Neutrophil (primary cell): ENCODE measurements around the gene PAGR1.

Experiments
- H3K27ac ChIP-seq: fragments of 200-600 bp; sonication (generic); 2 replicates; pipeline ENCODE4 v1.5.1; 2016; ENCODE audit warnings: mild to moderate bottlenecking, moderate library complexity
- H3K27me3 ChIP-seq: fragments of 200-600 bp; sonication (generic); 2 replicates; pipeline ENCODE4 v1.6.0; 2016; ENCODE audit warnings: mild to moderate bottlenecking
- H3K36me3 ChIP-seq: fragments of 200-600 bp; sonication (generic); 2 replicates; pipeline ENCODE4 v1.5.1; 2017
- H3K4me1 ChIP-seq, 2 experiments: fragments of 200-600 bp in 1 of 2; sonication (generic) in 1 of 2; 1 replicate in 1 of 2; 2 replicates in 1 of 2; pipeline versions ENCODE4 v1.5.1 to v1.6.1; 2013 to 2016; ENCODE audit warnings: low read depth in 1 of 2, low read length in 1 of 2, mild to moderate bottlenecking in 1 of 2, moderate library complexity in 1 of 2; ENCODE audit not compliant: control insufficient read depth in 1 of 2, insufficient read depth in 1 of 2
- H3K4me3 ChIP-seq, 2 experiments: fragments of 200-600 bp in 1 of 2; sonication (generic) in 1 of 2; 1 replicate in 1 of 2; 2 replicates in 1 of 2; pipeline ENCODE4 v1.5.1; 2013 to 2016; ENCODE audit warnings: low read depth in 1 of 2, low read length in 1 of 2, mild to moderate bottlenecking in 1 of 2, moderate library complexity in 1 of 2
- H3K9me3 ChIP-seq: fragments of 200-600 bp; sonication (generic); 2 replicates; pipeline ENCODE4 v1.5.1; 2016
- TF ChIP-seq, protein P1 (sequence below): fragments of 200-600 bp; sonication (generic); IDR thresholded peaks from 2 replicates; pipeline ENCODE4 v1.5.1; 2016; ENCODE audit warnings: antibody characterized with exemption

Gene PAGR1

DNA sequence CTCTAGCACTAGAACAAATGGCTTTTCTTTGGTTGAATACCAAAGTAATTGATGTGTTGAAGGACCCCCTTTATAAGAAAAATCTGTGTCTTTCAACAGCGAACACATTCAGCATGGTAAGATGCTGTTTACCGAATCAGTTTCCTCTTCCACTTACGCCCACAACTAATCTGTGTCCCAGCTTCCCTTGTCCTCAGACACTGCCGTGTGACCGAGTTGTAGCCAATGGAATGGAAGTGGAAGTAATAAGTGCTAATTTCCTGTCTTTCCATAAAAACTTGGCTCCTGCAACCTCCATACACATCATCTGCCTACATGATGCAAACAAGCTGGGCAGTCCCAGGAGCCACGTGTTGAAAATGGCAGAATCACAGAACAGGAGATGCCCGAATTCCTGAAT is 36.7 kb downstream of the PAGR1 start:
- Histone ChIP-seq H3K4me3 (no peak overlapping the region), H3K4me1 (no peaks in the 10 kb centered on the region), H3K9me3 (no peaks in the 10 kb centered on the region), H3K27me3 (no peaks in the 10 kb centered on the region), H3K27ac (no peak overlapping the region), H3K36me3 (peaks cover 23% of the 10 kb centered on the region)
- TF ChIP-seq, protein P1, sequence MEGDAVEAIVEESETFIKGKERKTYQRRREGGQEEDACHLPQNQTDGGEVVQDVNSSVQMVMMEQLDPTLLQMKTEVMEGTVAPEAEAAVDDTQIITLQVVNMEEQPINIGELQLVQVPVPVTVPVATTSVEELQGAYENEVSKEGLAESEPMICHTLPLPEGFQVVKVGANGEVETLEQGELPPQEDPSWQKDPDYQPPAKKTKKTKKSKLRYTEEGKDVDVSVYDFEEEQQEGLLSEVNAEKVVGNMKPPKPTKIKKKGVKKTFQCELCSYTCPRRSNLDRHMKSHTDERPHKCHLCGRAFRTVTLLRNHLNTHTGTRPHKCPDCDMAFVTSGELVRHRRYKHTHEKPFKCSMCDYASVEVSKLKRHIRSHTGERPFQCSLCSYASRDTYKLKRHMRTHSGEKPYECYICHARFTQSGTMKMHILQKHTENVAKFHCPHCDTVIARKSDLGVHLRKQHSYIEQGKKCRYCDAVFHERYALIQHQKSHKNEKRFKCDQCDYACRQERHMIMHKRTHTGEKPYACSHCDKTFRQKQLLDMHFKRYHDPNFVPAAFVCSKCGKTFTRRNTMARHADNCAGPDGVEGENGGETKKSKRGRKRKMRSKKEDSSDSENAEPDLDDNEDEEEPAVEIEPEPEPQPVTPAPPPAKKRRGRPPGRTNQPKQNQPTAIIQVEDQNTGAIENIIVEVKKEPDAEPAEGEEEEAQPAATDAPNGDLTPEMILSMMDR: no peak

DNA sequence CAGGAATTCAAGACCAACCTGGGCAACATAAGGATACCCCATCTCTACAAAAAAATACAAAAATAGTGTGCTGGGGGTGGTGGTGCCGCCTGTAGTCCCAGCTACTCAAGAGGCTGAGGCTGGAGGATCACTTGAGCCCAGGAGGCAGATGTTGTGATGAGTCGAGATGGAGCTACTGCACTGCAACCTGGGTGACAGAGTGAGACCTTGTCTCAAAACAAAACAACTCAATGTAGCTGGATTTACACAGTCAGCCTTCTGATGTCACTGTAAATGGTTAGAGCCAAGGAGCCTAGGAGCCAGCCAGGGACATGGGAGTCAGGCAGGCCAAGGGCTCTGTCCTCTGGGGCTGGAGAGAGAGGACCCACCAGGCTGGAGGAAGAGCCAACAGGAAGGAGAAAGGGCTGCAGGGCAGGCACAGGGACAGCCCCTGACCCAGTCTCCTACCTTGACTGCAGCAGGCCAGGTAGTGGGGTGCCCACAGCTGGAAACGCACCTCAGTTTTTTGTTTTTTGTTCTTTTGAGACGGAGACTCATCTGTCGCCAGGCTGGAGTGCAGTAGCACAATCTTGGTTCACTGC is 38.7 kb downstream of the PAGR1 start:
- Histone ChIP-seq H3K4me3 (no peak overlapping the region), H3K27ac (no peak overlapping the region), H3K4me1 (no peaks in the 10 kb centered on the region), H3K27me3 (no peaks in the 10 kb centered on the region), H3K9me3 (no peaks in the 10 kb centered on the region), H3K36me3 (peaks cover 21% of the 10 kb centered on the region)
- TF ChIP-seq, protein P1: no peak

DNA sequence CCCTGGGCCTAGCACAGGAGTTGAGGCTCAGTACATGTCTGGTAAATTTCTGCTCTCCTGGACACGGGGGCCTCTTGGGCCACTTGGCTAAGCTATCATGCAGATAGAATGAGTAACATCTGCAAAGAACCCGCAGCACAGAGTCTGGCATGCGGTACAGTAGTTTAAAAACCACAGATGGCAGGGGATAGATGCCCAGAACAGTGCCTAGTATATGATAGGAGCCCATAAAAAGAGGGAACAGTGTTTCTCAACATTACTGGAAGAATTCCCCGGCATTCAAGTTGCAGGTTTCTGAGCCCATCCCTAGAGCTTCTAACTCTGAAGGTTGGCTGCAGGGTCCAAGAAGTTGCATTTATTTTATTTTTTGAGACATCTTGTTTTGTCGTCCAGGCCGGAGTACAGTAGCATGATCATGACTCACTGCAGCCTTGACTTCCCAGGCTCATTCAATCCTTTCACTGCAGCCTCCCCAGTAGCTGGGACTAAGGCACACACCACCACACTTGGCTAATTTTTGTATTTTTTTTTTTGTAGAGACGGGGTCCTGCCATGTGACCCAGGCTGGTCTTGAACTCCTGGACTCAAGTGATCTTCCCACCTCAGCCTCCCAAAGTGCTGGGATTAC is 41.3 kb downstream of the PAGR1 start:
- no peaks in the 10 kb centered on the region for H3K9me3 ChIP-seq

DNA sequence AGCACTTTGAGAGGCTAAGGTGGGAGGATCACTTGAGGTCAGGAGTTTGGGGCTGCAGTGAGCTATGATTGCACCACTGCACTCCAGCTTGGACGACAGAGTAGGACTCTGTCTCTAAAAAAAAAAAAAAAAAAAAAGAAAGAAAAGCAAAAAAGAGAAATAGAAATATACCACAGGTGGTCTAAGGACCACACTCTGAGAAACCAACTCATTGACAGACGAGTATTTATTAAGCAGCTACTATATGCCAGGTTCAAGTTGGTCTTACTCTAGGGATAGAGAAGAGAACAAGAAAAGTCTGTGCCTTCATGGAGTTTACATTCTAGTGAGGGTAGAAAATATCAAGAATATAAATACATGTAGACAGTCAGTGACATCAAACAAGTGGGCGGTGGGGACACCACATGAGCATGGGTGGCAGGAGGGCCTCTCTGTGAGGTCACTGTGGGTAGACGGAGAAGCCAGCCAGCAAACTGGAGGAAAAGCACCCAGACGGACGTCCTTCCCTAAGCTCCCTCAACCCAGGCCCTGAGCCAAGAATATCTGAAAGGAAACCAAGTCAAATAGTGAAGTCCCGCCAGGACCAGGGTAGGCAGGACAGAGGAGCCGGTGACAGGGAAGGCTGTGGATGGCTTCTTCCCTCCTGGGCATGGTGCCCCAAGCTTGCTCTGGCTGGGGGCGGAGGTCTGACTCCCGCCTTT is 42.3 kb downstream of the PAGR1 start:
- TF ChIP-seq, protein P1: no peak
- Histone ChIP-seq H3K4me3 (no peak overlapping the region), H3K27ac (no peak overlapping the region), H3K36me3 (peaks cover 33% of the 10 kb centered on the region), H3K9me3 (no peaks in the 10 kb centered on the region), H3K27me3 (no peaks in the 10 kb centered on the region), H3K4me1 (peaks cover 15 to 16% of the 10 kb centered on the region in 2 experiments)

More for the DNA sequence above, 41.3 kb downstream of the PAGR1 start:
- H3K4me1 ChIP-seq: peaks cover 12 to 13% of the 10 kb centered on the region in 2 experiments
- peaks cover 33% of the 10 kb centered on the region for H3K36me3 ChIP-seq
- no peaks in the 10 kb centered on the region for H3K27me3 ChIP-seq
- TF ChIP-seq, protein P1: no peak
- H3K4me3 ChIP-seq: no peak overlapping the region
- no peak overlapping the region for H3K27ac ChIP-seq

DNA sequence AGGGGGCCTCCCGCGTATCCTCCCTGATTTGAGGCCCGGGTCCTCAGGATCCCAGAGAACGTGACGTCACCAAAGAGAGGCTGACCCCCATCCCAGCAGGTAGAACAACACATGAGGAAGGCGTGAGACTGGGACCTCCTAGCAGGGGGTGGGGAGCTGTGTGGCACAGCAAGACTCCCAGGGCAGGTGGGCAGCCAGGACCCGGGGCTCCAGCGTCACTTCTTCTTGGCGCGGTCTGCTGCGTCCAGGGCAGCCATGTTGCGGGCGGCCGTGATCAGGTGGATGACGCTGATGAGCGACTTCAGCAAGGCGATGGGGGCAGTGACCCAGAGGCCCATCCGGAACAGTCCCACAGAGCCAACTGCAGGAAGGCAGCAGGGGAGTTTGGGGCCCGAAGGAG is 43.0 kb downstream of the PAGR1 start:
- H3K9me3 ChIP-seq: no peaks in the 10 kb centered on the region
- peaks cover 21 to 22% of the 10 kb centered on the region in 2 experiments for H3K4me1 ChIP-seq
- no peaks in the 10 kb centered on the region for H3K27me3 ChIP-seq
- no peak overlapping the region for H3K27ac ChIP-seq
- TF ChIP-seq, protein P1: no peak
- H3K36me3 ChIP-seq: peaks cover 33% of the 10 kb centered on the region
- no peak overlapping the region for H3K4me3 ChIP-seq
